Right lobe of liver (tissue), 4 donors: ENCODE results near the gene SYT17.

Source experiments
- POLR2A ChIP-seq: fragments of 450-650 bp; IDR thresholded peaks from one replicate; pipeline ENCODE4 v1.6.1; 2017; ENCODE audit warnings: antibody characterized with exemption, mild to moderate bottlenecking
- TF ChIP-seq, protein P1 (sequence below), 4 donors: fragments of 200-600 bp in 3 of 4; fragments of 450-650 bp in 1 of 4; IDR thresholded peaks; one replicate each; pipeline versions ENCODE4 v1.5.1 to v1.8.0; 2016 to 2022; ENCODE audit warnings: antibody characterized with exemption in 4 of 4, mild to moderate bottlenecking in 2 of 4
- donor health status: DM: no; HTN: no; CAD: no.
- donor health status: DM: no; HTN: no; CAD: no.
- donor health status: DM: no; HTN: yes; CAD: no.

- TF ChIP-seq, protein P1, sequence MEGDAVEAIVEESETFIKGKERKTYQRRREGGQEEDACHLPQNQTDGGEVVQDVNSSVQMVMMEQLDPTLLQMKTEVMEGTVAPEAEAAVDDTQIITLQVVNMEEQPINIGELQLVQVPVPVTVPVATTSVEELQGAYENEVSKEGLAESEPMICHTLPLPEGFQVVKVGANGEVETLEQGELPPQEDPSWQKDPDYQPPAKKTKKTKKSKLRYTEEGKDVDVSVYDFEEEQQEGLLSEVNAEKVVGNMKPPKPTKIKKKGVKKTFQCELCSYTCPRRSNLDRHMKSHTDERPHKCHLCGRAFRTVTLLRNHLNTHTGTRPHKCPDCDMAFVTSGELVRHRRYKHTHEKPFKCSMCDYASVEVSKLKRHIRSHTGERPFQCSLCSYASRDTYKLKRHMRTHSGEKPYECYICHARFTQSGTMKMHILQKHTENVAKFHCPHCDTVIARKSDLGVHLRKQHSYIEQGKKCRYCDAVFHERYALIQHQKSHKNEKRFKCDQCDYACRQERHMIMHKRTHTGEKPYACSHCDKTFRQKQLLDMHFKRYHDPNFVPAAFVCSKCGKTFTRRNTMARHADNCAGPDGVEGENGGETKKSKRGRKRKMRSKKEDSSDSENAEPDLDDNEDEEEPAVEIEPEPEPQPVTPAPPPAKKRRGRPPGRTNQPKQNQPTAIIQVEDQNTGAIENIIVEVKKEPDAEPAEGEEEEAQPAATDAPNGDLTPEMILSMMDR (IDR thresholded peaks at IDR 0.05) = no peak
- no peak for TF ChIP-seq POLR2A
Measured at GRCh38 chr16:19264123-19264673, 96.2 kb downstream of the SYT17 start.
